CD1c-positive myeloid dendritic cell (primary cell): Measurements from ENCODE around the gene ELMOD3.
A peak's percentile ranks its signal among the peaks of the same experiment; 100 is the strongest.
"Not testable (repeated sequence)": the region's sequence is repeated elsewhere in the genome, so short reads cannot be mapped to it uniquely, and the experiment has no call there.

Source experiments
- DNase-seq: peaks from one replicate; pipeline ENCODE4 v3.0.0-alpha.2; 2016; ENCODE audit errors: extremely low spot score

Gene ELMOD3

GRCh38 chr2:85329181-85329651 is 25.4 kb upstream of the ELMOD3 start:
- no peak for DNase-seq

GRCh38 chr2:85329701-85330100 is 24.9 kb upstream of the ELMOD3 start:
- not testable (repeated sequence) for DNase-seq

GRCh38 chr2:85330839-85331636 is 23.5 kb upstream of the ELMOD3 start:
- no peak for DNase-seq

GRCh38 chr2:85333877-85334276 is 20.7 kb upstream of the ELMOD3 start:
- not testable (repeated sequence) for DNase-seq

- no peak for DNase-seq
Measured at GRCh38 chr2:85334928-85335327, 19.6 kb upstream of the ELMOD3 start.

- DNase-seq: no peak
Measured at GRCh38 chr2:85340034-85340892, 14.3 kb upstream of the ELMOD3 start.

GRCh38 chr2:85341269-85342029 is 13.1 kb upstream of the ELMOD3 start:
- no peak for DNase-seq

GRCh38 chr2:85342156-85342555 is 12.4 kb upstream of the ELMOD3 start:
- no peak for DNase-seq

- DNase-seq: not testable (repeated sequence)
Measured at GRCh38 chr2:85343207-85343895, 11.2 kb upstream of the ELMOD3 start.

- DNase-seq: no peak
Measured at GRCh38 chr2:85344356-85344954, 10.1 kb upstream of the ELMOD3 start.

- no peak for DNase-seq
Measured at GRCh38 chr2:85347599-85347998, 7.0 kb upstream of the ELMOD3 start.

GRCh38 chr2:85353876-85354285 is 688 bp upstream of the ELMOD3 start:
- peak; percentile 3 for DNase-seq

- no peak for DNase-seq
Measured at GRCh38 chr2:85355073-85355410, 473 bp downstream of the ELMOD3 start.

- no peak for DNase-seq
Measured at GRCh38 chr2:85355521-85355920, 952 bp downstream of the ELMOD3 start.

- DNase-seq: no peak
Measured at GRCh38 chr2:85356186-85356585, 1.6 kb downstream of the ELMOD3 start.

- no peak for DNase-seq
Measured at GRCh38 chr2:85357736-85358135, 3.2 kb downstream of the ELMOD3 start.

GRCh38 chr2:85362653-85363387 is 8.3 kb downstream of the ELMOD3 start:
- DNase-seq: not testable (repeated sequence)

GRCh38 chr2:85367180-85367579 is 12.6 kb downstream of the ELMOD3 start:
- no peak for DNase-seq

- no peak for DNase-seq
Measured at GRCh38 chr2:85368921-85369320, 14.4 kb downstream of the ELMOD3 start.

GRCh38 chr2:85369500-85369899 is 14.9 kb downstream of the ELMOD3 start:
- no peak for DNase-seq
